Body of pancreas (tissue), 4 donors: Measurements from ENCODE around the gene GDF3. TPM values are rescaled to one million over a fixed set of nuclear protein-coding genes. Genes with fewer than 3 reads are reported as not detected.

Experiments
- ATAC-seq: fragments of 150-250 bp; one replicate; pipeline ENCODE4 v1.9.1; 2016
- DNase-seq, 4 donors: peaks; one replicate each; pipeline ENCODE4 v3.0.0-alpha.2; 2019
- H3K27ac ChIP-seq, 4 donors: fragments of 200-600 bp; sonication (generic); 1 replicate in 3 of 4; 2 replicates in 1 of 4; pipeline versions ENCODE4 v1.5.1 to v1.6.1; 2016 to 2019; ENCODE audit warnings: mild to moderate bottlenecking in 1 of 4, mixed read lengths in 1 of 4, moderate library complexity in 1 of 4
- H3K27me3 ChIP-seq, 2 donors: fragments of 200-600 bp; sonication (generic); one replicate each; pipeline ENCODE4 v1.6.0; 2016; ENCODE audit warnings: mild to moderate bottlenecking in 1 of 2
- H3K36me3 ChIP-seq, 2 donors: fragments of 200-600 bp; sonication (generic); replicated peaks in 1 of 2; 2 replicates each; pipeline ENCODE4 v1.5.1; 2016; ENCODE audit warnings: low read depth in 2 of 2; ENCODE audit not compliant: insufficient read depth in 1 of 2
- H3K4me1 ChIP-seq: fragments of 200-600 bp; sonication (generic); one replicate; pipeline ENCODE4 v1.6.0; 2016
- H3K4me3 ChIP-seq, 2 donors: fragments of 200-600 bp; sonication (generic); 1 replicate in 1 of 2; 2 replicates in 1 of 2; pipeline ENCODE4 v1.5.1; 2016 to 2019
- H3K9me3 ChIP-seq, 3 donors: fragments of 200-600 bp; sonication (generic); 1 replicate in 2 of 3; 2 replicates in 1 of 3; pipeline ENCODE4 v1.5.1; 2016
- CTCF ChIP-seq, 7 experiments: fragments of 450-650 bp in 4 of 7; fragments of 200-600 bp in 3 of 7; sonication (generic) in 3 of 7; IDR thresholded peaks; one replicate each; pipeline ENCODE4 v1.5.1; 2016 to 2019; ENCODE audit warnings: antibody characterized with exemption in 7 of 7
- POLR2A ChIP-seq, 3 donors: fragments of 450-650 bp; IDR thresholded peaks; one replicate each; pipeline ENCODE4 v1.6.1; 2016; ENCODE audit warnings: antibody characterized with exemption in 3 of 3, mild to moderate bottlenecking in 2 of 3
- WGBS, 2 donors: methylation state at CpG; one replicate each; pipeline ENCODE4 v1.1.5; 2017; 5-methylcytosine and 5-hydroxymethylcytosine counted together
- intact Hi-C: fragments of 100-400 bp; cut with DNase I; formaldehyde crosslinking; loops from one replicate; pipeline ENCODE4 v1.15.1; 2023
- total RNA-seq, 2 donors: library from RNA; depleted of rRNA; stranded (reverse); fragments of >200 nt; gene quantifications; one replicate each; pipeline ENCODE4 v1.1.0, GENCODE V29; 2016

Gene GDF3
- total RNA-seq, 2 donors from 2014 or later, result not detected

- WGBS, 2 donors, result 73 to 86% methylated on average over 5 of the region's 5 CpGs
- no peak for ATAC-seq
- no peaks in the 10 kb centered on the region for H3K4me1 ChIP-seq
- no peak overlapping the region for H3K27ac ChIP-seq
- no peak overlapping the region for H3K4me3 ChIP-seq
- no peak for DNase-seq
- intact Hi-C loops, result no loop called here
- TF ChIP-seq CTCF (IDR thresholded peaks at IDR 0.05) (no peak), POLR2A (IDR thresholded peaks at IDR 0.05) (no peak)
- no peaks in the 10 kb centered on the region for H3K27me3 ChIP-seq
- H3K9me3 ChIP-seq, result no peaks in the 10 kb centered on the region
- H3K36me3 ChIP-seq, result no peaks in the 10 kb centered on the region
Observed at GRCh38 chr12:7666595-7666994, 29.0 kb downstream of the GDF3 start.

- Histone ChIP-seq H3K4me3 (no peak overlapping the region), H3K9me3 (no peaks in the 10 kb centered on the region), H3K27me3 (no peaks in the 10 kb centered on the region), H3K36me3 (no peaks in the 10 kb centered on the region), H3K4me1 (no peaks in the 10 kb centered on the region), H3K27ac (no peak overlapping the region)
- no peak for ATAC-seq
- DNase-seq, result no peak
- WGBS, 2 donors, result 62% methylated on average over 5 of the region's 5 CpGs
- intact Hi-C loops, result no loop called here
- no peak for TF ChIP-seq POLR2A (IDR thresholded peaks at IDR 0.05)
- no peak for TF ChIP-seq CTCF (IDR thresholded peaks at IDR 0.05)
Observed at GRCh38 chr12:7661741-7662140, 33.8 kb downstream of the GDF3 start.

- H3K36me3 ChIP-seq, result no peaks in the 10 kb centered on the region
- no peak overlapping the region for H3K4me3 ChIP-seq
- no peak overlapping the region for H3K27ac ChIP-seq
- 64 to 67% methylated on average over 5 of the region's 5 CpGs for WGBS, 2 donors
- no peaks in the 10 kb centered on the region for H3K4me1 ChIP-seq
- intact Hi-C loops, result no loop called here
- ATAC-seq, result no peak
- no peaks in the 10 kb centered on the region for H3K27me3 ChIP-seq
- no peak for DNase-seq
- TF ChIP-seq CTCF (IDR thresholded peaks at IDR 0.05) (no peak), POLR2A (IDR thresholded peaks at IDR 0.05) (no peak)
- H3K9me3 ChIP-seq, result no peaks in the 10 kb centered on the region
Observed at GRCh38 chr12:7656121-7656520, 39.5 kb downstream of the GDF3 start.

- ATAC-seq (no peak), DNase-seq (no peak)
- H3K27me3 ChIP-seq, result no peaks in the 10 kb centered on the region
- H3K36me3 ChIP-seq, result no peaks in the 10 kb centered on the region
- no peaks in the 10 kb centered on the region for H3K9me3 ChIP-seq
- H3K4me3 ChIP-seq, result no peak overlapping the region
- TF ChIP-seq POLR2A (IDR thresholded peaks at IDR 0.05), result no peak
- no peak for TF ChIP-seq CTCF (IDR thresholded peaks at IDR 0.05)
- WGBS, 2 donors, result 83 to 84% methylated on average over 5 of the region's 5 CpGs
- H3K4me1 ChIP-seq, result peaks cover 8% of the 10 kb centered on the region
- intact Hi-C loops, result no loop called here
- H3K27ac ChIP-seq, result no peak overlapping the region
Observed at GRCh38 chr12:7650091-7650490, 45.5 kb downstream of the GDF3 start.

- ATAC-seq (no peak), DNase-seq (no peak)
- H3K27ac ChIP-seq, result no peak overlapping the region
- H3K4me3 ChIP-seq, result no peak overlapping the region
- no peaks in the 10 kb centered on the region for H3K9me3 ChIP-seq
- H3K4me1 ChIP-seq, result peaks cover 8% of the 10 kb centered on the region
- no peaks in the 10 kb centered on the region for H3K27me3 ChIP-seq
- WGBS, 2 donors, result 0% methylated on average over 1 of the region's 1 CpG
- no peaks in the 10 kb centered on the region for H3K36me3 ChIP-seq
- no peak for TF ChIP-seq CTCF (IDR thresholded peaks at IDR 0.05)
- TF ChIP-seq POLR2A (IDR thresholded peaks at IDR 0.05), result no peak
- intact Hi-C loops, result no loop called here
Observed at GRCh38 chr12:7647071-7647470, 48.5 kb downstream of the GDF3 start.
